GM21515 (cell line): Measurements from ENCODE around the gene ATP8B1.

Experiments used
- ATAC-seq: cut with Tn5 transposase; IDR thresholded peaks from one replicate; pipeline ENCODE4 v1.9.1; 2021; ENCODE audit not compliant: unreplicated experiment

The ATP8B1 gene

GRCh38 chr18:57794951-57795728, 8.0 kb downstream of the ATP8B1 start:
- ATAC-seq = no peak

GRCh38 chr18:57793302-57793986, 9.7 kb downstream of the ATP8B1 start:
- ATAC-seq = no peak

GRCh38 chr18:57792631-57793301, 10.3 kb downstream of the ATP8B1 start:
- no peak for ATAC-seq

- no peak for ATAC-seq
Observed at GRCh38 chr18:57791911-57792310, 11.2 kb downstream of the ATP8B1 start.

GRCh38 chr18:57791192-57791591, 11.9 kb downstream of the ATP8B1 start:
- no peak for ATAC-seq

GRCh38 chr18:57790316-57790715, 12.8 kb downstream of the ATP8B1 start:
- no peak for ATAC-seq

GRCh38 chr18:57789759-57790158, 13.4 kb downstream of the ATP8B1 start:
- ATAC-seq = no peak

- no peak for ATAC-seq
Observed at GRCh38 chr18:57789090-57789489, 14.0 kb downstream of the ATP8B1 start.

- ATAC-seq = no peak
Observed at GRCh38 chr18:57787068-57787685, 15.9 kb downstream of the ATP8B1 start.

GRCh38 chr18:57785751-57786437, 17.2 kb downstream of the ATP8B1 start:
- ATAC-seq = no peak

- no peak for ATAC-seq
Observed at GRCh38 chr18:57784801-57785114, 18.4 kb downstream of the ATP8B1 start.

GRCh38 chr18:57784034-57784800, 18.9 kb downstream of the ATP8B1 start:
- no peak for ATAC-seq

- no peak for ATAC-seq
Observed at GRCh38 chr18:57782049-57782448, 21.1 kb downstream of the ATP8B1 start.

- ATAC-seq = no peak
Observed at GRCh38 chr18:57780706-57781347, 22.3 kb downstream of the ATP8B1 start.

GRCh38 chr18:57780318-57780705, 22.8 kb downstream of the ATP8B1 start:
- ATAC-seq = no peak

GRCh38 chr18:57776767-57777166, 26.3 kb downstream of the ATP8B1 start:
- no peak for ATAC-seq

GRCh38 chr18:57776354-57776753, 26.8 kb downstream of the ATP8B1 start:
- ATAC-seq = no peak

- no peak for ATAC-seq
Observed at GRCh38 chr18:57775937-57776336, 27.2 kb downstream of the ATP8B1 start.

GRCh38 chr18:57772387-57772799, 30.7 kb downstream of the ATP8B1 start:
- no peak for ATAC-seq

GRCh38 chr18:57771626-57772025, 31.5 kb downstream of the ATP8B1 start:
- ATAC-seq = no peak
